Cerebellar cortex (tissue), 1 donor: ENCODE measurements around the gene SUSD6.

Experiments
- DNase-seq: peaks from one replicate; pipeline ENCODE4 v3.0.0-alpha.2; 2015; ENCODE audit warnings: low spot score

Gene SUSD6

GRCh38 chr14:69672356-69672755 lies 61.0 kb downstream of the SUSD6 start:
- DNase-seq: no peak

GRCh38 chr14:69673104-69673503 lies 61.7 kb downstream of the SUSD6 start:
- DNase-seq: no peak

- DNase-seq: no peak
Measured at GRCh38 chr14:69673578-69674305, 62.3 kb downstream of the SUSD6 start.

GRCh38 chr14:69674546-69675244 lies 63.3 kb downstream of the SUSD6 start:
- no peak for DNase-seq

GRCh38 chr14:69675245-69675583 lies 63.8 kb downstream of the SUSD6 start:
- peak; percentile 64 for DNase-seq

- DNase-seq: no peak
Measured at GRCh38 chr14:69675877-69676416, 64.6 kb downstream of the SUSD6 start.

GRCh38 chr14:69676723-69677122 lies 65.3 kb downstream of the SUSD6 start:
- no peak for DNase-seq

- no peak for DNase-seq
Measured at GRCh38 chr14:69680297-69680696, 68.9 kb downstream of the SUSD6 start.

- DNase-seq: no peak
Measured at GRCh38 chr14:69682136-69682535, 70.7 kb downstream of the SUSD6 start.

GRCh38 chr14:69682621-69683263 lies 71.3 kb downstream of the SUSD6 start:
- no peak for DNase-seq

GRCh38 chr14:69683971-69684370 lies 72.6 kb downstream of the SUSD6 start:
- no peak for DNase-seq

- DNase-seq: no peak
Measured at GRCh38 chr14:69684461-69685217, 73.2 kb downstream of the SUSD6 start.

GRCh38 chr14:69685218-69685616 lies 73.8 kb downstream of the SUSD6 start:
- no peak for DNase-seq

- peak; percentile 87 for DNase-seq
Measured at GRCh38 chr14:69685716-69686115, 74.3 kb downstream of the SUSD6 start.

- DNase-seq: no peak
Measured at GRCh38 chr14:69687606-69688298, 76.4 kb downstream of the SUSD6 start.

GRCh38 chr14:69688299-69688649 lies 76.9 kb downstream of the SUSD6 start:
- DNase-seq: no peak

GRCh38 chr14:69690042-69690441 lies 78.6 kb downstream of the SUSD6 start:
- no peak for DNase-seq

GRCh38 chr14:69692594-69692993 lies 81.2 kb downstream of the SUSD6 start:
- peak; percentile 52 for DNase-seq

GRCh38 chr14:69693145-69693544 lies 81.7 kb downstream of the SUSD6 start:
- DNase-seq: peak; percentile 83

- DNase-seq: no peak
Measured at GRCh38 chr14:69693801-69694729, 82.7 kb downstream of the SUSD6 start.
